HG02885 (cell line): ENCODE measurements around the gene GALNT9.

Experiments used
- ATAC-seq: cut with Tn5 transposase; IDR thresholded peaks from one replicate; pipeline ENCODE4 v1.9.1; 2021; ENCODE audit warnings: mild to moderate bottlenecking; ENCODE audit not compliant: unreplicated experiment, poor library complexity

Gene GALNT9

GRCh38 chr12:132282950-132283771 lies 46.2 kb downstream of the GALNT9 start:
- ATAC-seq, result no peak

GRCh38 chr12:132282031-132282949 lies 47.1 kb downstream of the GALNT9 start:
- ATAC-seq, result no peak

GRCh38 chr12:132281038-132281437 lies 48.4 kb downstream of the GALNT9 start:
- no peak for ATAC-seq

GRCh38 chr12:132280406-132280805 lies 49.0 kb downstream of the GALNT9 start:
- no peak for ATAC-seq

GRCh38 chr12:132279930-132280329 lies 49.5 kb downstream of the GALNT9 start:
- ATAC-seq, result no peak

GRCh38 chr12:132279184-132279889 lies 50.1 kb downstream of the GALNT9 start:
- no peak for ATAC-seq

- no peak for ATAC-seq
Observed at GRCh38 chr12:132278401-132279183, 50.8 kb downstream of the GALNT9 start.

GRCh38 chr12:132277949-132278348 lies 51.4 kb downstream of the GALNT9 start:
- ATAC-seq, result no peak

- no peak for ATAC-seq
Observed at GRCh38 chr12:132277374-132277941, 51.9 kb downstream of the GALNT9 start.

GRCh38 chr12:132276827-132277373 lies 52.5 kb downstream of the GALNT9 start:
- no peak for ATAC-seq

GRCh38 chr12:132276066-132276826 lies 53.1 kb downstream of the GALNT9 start:
- ATAC-seq, result no peak

GRCh38 chr12:132275631-132276030 lies 53.8 kb downstream of the GALNT9 start:
- ATAC-seq, result no peak

GRCh38 chr12:132275110-132275531 lies 54.3 kb downstream of the GALNT9 start:
- no peak for ATAC-seq

- ATAC-seq, result no peak
Observed at GRCh38 chr12:132273992-132274334, 55.4 kb downstream of the GALNT9 start.

GRCh38 chr12:132272711-132273110 lies 56.7 kb downstream of the GALNT9 start:
- ATAC-seq, result no peak

- ATAC-seq, result no peak
Observed at GRCh38 chr12:132271755-132272092, 57.7 kb downstream of the GALNT9 start.

- ATAC-seq, result no peak
Observed at GRCh38 chr12:132270969-132271754, 58.2 kb downstream of the GALNT9 start.

GRCh38 chr12:132270516-132270915 lies 58.9 kb downstream of the GALNT9 start:
- no peak for ATAC-seq
